HG02571 (cell line): Measurements from ENCODE around the gene DNAH1.

Experiments
- ATAC-seq: cut with Tn5 transposase; IDR thresholded peaks from one replicate; pipeline ENCODE4 v1.9.1; 2021; ENCODE audit warnings: mild to moderate bottlenecking, moderate library complexity; ENCODE audit not compliant: unreplicated experiment

Gene DNAH1

DNA sequence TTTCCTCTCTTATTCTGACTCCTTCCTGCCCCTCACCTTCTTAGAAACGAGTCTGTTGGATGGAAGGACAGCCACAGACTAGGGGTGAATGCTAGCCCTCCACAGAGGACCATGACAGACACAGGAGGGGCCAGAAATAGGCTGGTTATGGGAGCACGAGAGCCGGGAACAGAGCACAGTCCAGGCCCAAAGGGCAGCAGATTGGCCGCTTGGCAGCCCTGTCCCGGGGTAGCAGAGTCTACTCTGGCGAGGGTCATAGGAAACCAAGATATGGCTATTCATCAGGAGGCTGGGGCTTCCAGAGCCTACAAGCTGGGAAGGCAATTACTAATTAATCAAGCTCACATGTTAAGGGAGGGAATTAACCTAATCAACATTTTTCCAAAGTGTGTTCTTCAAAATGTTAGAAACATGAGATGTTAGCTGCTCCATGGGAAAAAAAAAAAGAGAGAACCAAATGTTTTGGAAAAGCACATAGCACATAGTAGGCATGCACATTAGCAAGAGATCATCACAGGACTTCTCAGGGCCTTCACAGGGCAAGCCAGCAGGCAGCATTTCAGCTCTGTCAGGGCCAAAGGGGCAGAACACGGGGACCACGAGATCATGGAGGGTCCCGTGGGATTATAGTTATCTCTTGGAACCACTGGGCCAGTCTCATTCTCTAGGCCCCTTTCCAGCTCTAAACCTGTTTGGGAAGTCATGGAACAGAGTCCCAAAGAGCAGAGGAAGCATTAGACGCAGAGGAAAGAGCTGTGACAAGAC lies 115.5 kb downstream of the DNAH1 start:
- no peak for ATAC-seq

GRCh38 chr3:52432225-52432624 lies 116.1 kb downstream of the DNAH1 start:
- ATAC-seq, result no peak

GRCh38 chr3:52432691-52433141 lies 116.6 kb downstream of the DNAH1 start:
- ATAC-seq, result no peak

- ATAC-seq, result no peak
Observed at GRCh38 chr3:52433328-52433995, 117.3 kb downstream of the DNAH1 start.

DNA sequence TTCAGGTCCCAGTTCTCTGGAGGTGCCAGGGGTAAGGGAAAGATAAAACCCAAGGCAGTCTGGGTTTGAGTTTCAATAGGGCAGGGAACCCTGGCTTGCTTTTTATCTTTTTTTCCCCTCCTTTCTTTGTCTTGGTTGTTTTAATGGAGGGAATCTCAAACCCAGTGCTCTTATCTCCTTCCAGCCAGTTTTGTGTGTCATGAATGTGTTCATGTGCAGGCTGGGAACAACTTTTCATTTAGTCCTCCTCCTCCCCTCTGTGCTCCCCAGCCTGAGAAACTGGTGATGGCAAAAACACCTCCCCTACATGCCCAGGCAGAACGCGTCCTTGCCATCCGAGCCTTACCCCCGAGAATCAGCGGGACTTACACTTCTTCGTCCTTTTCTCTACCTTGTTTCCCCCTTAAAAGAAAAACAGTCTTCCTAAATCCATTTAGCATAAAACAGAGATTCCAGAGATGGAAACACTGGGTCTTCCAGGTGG lies 117.9 kb downstream of the DNAH1 start:
- ATAC-seq, result no peak

- ATAC-seq, result no peak
Observed at GRCh38 chr3:52434491-52435115, 118.5 kb downstream of the DNAH1 start.

DNA sequence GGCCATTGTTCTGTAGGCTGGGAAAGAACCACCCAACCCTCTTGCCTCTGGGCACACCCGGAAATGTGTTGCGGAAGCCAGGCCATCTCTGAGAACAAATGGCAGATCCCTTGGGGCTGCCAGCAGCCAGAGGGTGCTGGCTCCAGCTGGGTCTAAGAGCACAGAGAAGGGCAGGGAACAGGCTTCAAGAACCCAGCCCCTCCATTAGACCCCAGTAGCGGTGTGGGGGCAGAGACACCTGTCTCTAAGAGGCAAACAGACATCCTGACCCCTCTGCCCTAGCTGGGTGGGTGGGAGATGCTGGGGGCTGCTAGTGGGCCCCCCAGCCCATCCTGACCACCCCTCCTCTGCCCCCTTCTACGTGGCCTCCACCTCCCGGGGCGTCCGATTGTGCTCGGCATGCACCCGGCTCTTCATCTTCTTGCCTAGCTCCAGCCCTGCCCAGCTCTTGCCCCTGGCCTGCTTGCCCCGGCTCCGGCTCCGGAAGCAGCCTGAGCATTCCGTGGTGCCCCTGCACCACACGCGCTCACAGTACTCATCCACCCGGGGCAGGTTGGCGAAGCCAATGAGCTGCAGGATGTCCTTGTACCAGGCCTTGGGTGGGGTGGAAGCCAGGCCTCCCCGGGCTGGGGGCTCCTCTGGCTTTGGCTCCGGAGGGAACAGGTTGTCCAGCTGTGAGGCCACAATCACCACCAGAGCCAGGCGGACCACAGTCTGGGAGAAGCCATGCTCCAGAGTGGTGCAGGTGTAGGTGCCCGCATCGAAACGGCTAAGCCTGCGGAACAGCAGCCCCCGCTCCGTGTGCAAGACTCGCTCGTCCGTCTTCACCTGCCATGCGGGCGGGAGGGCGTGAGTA lies 119.4 kb downstream of the DNAH1 start:
- ATAC-seq, result no peak

DNA sequence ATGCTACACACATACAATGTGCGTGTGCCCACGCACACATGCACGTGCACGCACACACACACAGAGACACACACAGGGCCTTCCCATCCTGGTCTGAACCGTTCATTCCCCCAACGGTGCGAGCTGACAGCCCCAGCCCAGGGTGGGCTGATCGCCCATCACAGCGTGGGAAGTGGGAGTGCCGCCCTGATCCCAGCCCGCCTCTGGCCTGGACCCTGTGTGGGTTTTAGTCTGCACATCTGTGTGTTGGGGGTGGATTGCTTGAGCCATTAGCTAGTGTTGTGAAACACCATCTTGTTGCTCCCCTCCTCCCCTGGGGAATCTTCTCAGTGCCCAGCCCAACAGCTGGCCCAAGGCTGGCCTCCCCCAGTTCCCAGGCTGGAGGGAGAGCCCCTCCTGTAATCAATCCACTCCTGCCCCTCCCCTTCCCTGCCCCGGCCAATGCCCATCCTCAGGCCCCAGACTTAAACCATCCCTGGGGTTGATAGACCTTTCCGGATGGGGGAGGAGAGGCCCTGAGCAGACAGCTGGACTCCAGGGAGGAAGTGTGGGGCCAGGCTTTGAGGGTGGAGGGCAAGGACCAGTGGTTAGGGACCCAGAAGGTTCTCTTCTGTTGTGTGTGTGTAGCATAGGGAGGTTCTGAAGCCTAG lies 120.5 kb downstream of the DNAH1 start:
- ATAC-seq, result no peak

- ATAC-seq, result no peak
Observed at GRCh38 chr3:52437326-52438103, 121.4 kb downstream of the DNAH1 start.

GRCh38 chr3:52438104-52438376 lies 121.9 kb downstream of the DNAH1 start:
- ATAC-seq, result no peak

GRCh38 chr3:52438579-52439425 lies 122.7 kb downstream of the DNAH1 start:
- no peak for ATAC-seq

DNA sequence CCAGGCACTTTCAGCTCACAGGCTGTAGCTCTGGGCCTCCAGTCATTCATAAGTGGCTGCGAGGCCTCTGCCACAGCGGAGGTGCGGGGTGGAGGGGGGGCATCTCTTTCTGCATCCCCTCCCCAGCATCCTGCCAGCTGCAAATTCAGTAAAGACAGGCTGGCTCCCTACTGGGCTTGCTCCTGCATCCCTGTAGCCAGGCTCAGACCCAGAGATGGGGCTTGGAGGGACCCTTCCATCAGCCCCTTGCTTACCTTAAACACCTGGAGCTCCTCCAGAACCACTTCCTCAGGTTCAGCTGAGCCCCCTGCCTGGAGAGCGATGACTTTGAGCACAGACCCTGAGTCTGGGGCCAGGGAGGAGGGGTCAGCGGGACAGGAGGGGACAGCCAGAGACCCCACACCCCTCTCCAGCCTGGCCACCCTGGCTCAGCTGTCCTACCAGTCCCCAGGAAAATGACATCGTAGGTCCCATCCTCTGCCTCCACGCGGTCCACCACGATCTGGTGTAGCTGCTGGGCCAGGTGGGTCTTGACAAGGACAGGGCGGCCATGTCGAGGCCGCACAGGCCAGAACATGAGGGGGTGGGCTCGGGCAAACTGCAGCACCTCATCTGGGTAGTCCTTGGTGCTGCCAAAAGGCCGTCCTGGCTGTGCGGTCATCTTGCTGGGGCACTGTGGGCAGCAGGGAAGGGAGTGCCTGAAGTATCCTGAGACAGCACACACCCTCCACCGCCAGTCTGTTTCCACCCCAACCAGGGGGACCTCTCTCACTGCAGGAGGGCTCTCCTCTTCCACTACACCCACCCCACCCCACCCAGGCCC lies 123.5 kb downstream of the DNAH1 start:
- ATAC-seq, result no peak

GRCh38 chr3:52440249-52440551 lies 124.1 kb downstream of the DNAH1 start:
- ATAC-seq, result no peak

DNA sequence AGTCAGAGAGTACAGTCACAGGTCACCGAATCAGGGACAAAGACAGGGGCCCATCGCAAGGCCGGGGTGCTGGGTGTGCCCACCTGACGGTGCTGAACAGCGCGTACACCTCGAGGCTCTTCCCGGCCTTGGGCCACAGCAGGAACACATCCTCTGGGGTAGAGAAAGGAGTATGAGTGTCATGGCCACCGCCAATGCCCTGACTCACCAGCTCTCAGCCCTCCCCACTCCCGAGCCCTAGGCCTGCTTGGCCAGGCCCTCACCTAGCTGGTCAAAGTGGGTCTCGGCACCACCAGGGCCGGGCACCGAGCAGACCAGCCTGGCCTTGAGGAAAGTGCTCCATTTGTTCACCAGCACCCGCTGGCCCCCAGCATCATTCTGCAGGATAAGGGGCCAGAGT lies 124.6 kb downstream of the DNAH1 start:
- ATAC-seq, result no peak

- no peak for ATAC-seq
Observed at GRCh38 chr3:52441091-52441771, 125.1 kb downstream of the DNAH1 start.

- ATAC-seq, result no peak
Observed at GRCh38 chr3:52441772-52442332, 125.7 kb downstream of the DNAH1 start.
